ENCODE measurements around the gene PRDM1. TPM values are rescaled to one million over a fixed set of nuclear protein-coding genes. Genes with fewer than 3 reads are reported as not detected.

The PRDM1 gene
- total RNA-seq, 6 donors from 2014 or later: 6.2 to 32.2 (median 12.9) TPM

- H3K9me3 ChIP-seq: no peaks in the 10 kb centered on the region
- H3K4me1 ChIP-seq: peaks cover 10 to 18% (median 14%) of the 10 kb centered on the region in 4 donors
- no peaks in the 10 kb centered on the region for H3K36me3 ChIP-seq
- no peak overlapping the region for H3K4me3 ChIP-seq
- TF ChIP-seq POLR2A (IDR thresholded peaks at IDR 0.05) (no peak), EP300 (IDR thresholded peaks at IDR 0.05) (no peak), POLR2AphosphoS5 (IDR thresholded peaks at IDR 0.05) (no peak), CTCF (IDR thresholded peaks at IDR 0.05) (no peak)
- WGBS, 2 donors: 77 to 82% methylated on average over 3 of the region's 3 CpGs
- no peak for ATAC-seq (ENCODE audit: low FRiP score in 2 of 2)
- no peaks in the 10 kb centered on the region for H3K27me3 ChIP-seq
- no peak for DNase-seq
- H3K27ac ChIP-seq: no peak overlapping the region
These were observed 5.4 kb upstream of the PRDM1 start for GRCh38 chr6:106080763-106081095.

GRCh38 chr6:106081715-106082114 is 4.4 kb upstream of the PRDM1 start:
- H3K4me3 ChIP-seq: no peak overlapping the region
- no peaks in the 10 kb centered on the region for H3K9me3 ChIP-seq
- ATAC-seq (ENCODE audit: low FRiP score in 2 of 2) (no peak), DNase-seq (no peak)
- H3K36me3 ChIP-seq: no peaks in the 10 kb centered on the region
- TF ChIP-seq EP300 (IDR thresholded peaks at IDR 0.05) (no peak), POLR2A (IDR thresholded peaks at IDR 0.05) (no peak), POLR2AphosphoS5 (IDR thresholded peaks at IDR 0.05) (no peak), CTCF (IDR thresholded peaks at IDR 0.05) (no peak)
- H3K27ac ChIP-seq: no peak overlapping the region
- no peaks in the 10 kb centered on the region for H3K27me3 ChIP-seq
- 79 to 81% methylated on average over 4 of the region's 4 CpGs for WGBS, 2 donors
- H3K4me1 ChIP-seq: peaks cover 15 to 25% (median 21%) of the 10 kb centered on the region in 4 donors

- ATAC-seq (ENCODE audit: low FRiP score in 2 of 2) (no peak), DNase-seq (no peak)
- no peaks in the 10 kb centered on the region for H3K36me3 ChIP-seq
- H3K4me1 ChIP-seq: peaks cover 19 to 36% (median 31%) of the 10 kb centered on the region in 4 donors
- 74 to 75% methylated on average over 6 of the region's 6 CpGs for WGBS, 2 donors
- H3K4me3 ChIP-seq: no peak overlapping the region
- no peaks in the 10 kb centered on the region for H3K9me3 ChIP-seq
- H3K27me3 ChIP-seq: no peaks in the 10 kb centered on the region
- H3K27ac ChIP-seq: no peak overlapping the region
- no peak for TF ChIP-seq POLR2AphosphoS5 (IDR thresholded peaks at IDR 0.05)
- TF ChIP-seq CTCF (IDR thresholded peaks at IDR 0.05): peak in 1 of 6 experiments; percentile 3
- no peak for TF ChIP-seq EP300 (IDR thresholded peaks at IDR 0.05)
- no peak for TF ChIP-seq POLR2A (IDR thresholded peaks at IDR 0.05)
These were observed 3.3 kb upstream of the PRDM1 start for GRCh38 chr6:106082735-106083398.

DNA sequence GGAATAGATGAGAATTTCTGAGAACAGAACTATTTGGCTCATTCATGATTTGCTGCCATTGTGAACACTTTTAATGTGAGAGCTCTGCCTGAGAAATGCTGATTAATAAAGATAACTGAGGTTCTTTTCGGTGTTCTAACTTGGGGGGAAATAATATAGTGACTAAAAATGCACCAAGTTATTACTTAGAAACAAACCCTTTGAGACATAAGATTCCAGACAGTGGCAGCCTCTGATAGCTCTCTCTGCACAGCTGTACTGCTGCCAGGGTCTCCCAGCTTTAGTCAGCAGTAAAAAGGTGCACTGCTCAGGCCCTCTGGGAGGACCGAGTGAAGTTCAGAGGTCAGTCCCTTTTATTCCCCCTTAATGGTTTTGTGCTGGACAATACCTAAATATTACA is 2.5 kb upstream of the PRDM1 start:
- ATAC-seq (ENCODE audit: low FRiP score in 2 of 2) (no peak), DNase-seq (no peak)
- Histone ChIP-seq H3K9me3 (no peaks in the 10 kb centered on the region), H3K4me3 (no peak overlapping the region), H3K4me1 (peaks cover 19 to 41% (median 34%) of the 10 kb centered on the region in 4 donors), H3K36me3 (no peaks in the 10 kb centered on the region), H3K27me3 (no peaks in the 10 kb centered on the region), H3K27ac (peak overlapping the region in 1 of 4 donors; percentile 81)
- TF ChIP-seq EP300 (IDR thresholded peaks at IDR 0.05) (no peak), CTCF (IDR thresholded peaks at IDR 0.05) (no peak), POLR2A (IDR thresholded peaks at IDR 0.05) (no peak), POLR2AphosphoS5 (IDR thresholded peaks at IDR 0.05) (no peak)
- WGBS, 2 donors: 72 to 80% methylated on average over 2 of the region's 2 CpGs

Measured in upper lobe of left lung (tissue), 6 donors.